ENCODE data around the gene BRWD1.

The BRWD1 gene

GRCh38 chr21:39134288-39134810 is 179.1 kb downstream of the BRWD1 start:
- no peak for DNase-seq (ENCODE audit: low spot score)
